G401 (cell line): ENCODE data around the gene DLX3. TPM values are rescaled to one million over a fixed set of nuclear protein-coding genes. Genes with fewer than 3 reads are reported as not detected.

Source experiments
- DNase-seq: peaks from one replicate; pipeline ENCODE4 v3.0.0-alpha.2; 2015; ENCODE audit warnings: low spot score
- in situ Hi-C: cut with HindIII; loops from 2 replicates; pipeline ENCODE4 v1.10.0; 2016; ENCODE audit warnings: low sequenced_read_pairs, mixed read lengths
- total RNA-seq: library from RNA; depleted of rRNA; stranded (reverse); fragments of >200 nt; shearing (Covaris generic); gene quantifications from 2 replicates; pipeline ENCODE4 v1.2.3, GENCODE V29; 2014

Gene DLX3
- total RNA-seq, 1 experiment from 2014 or later: 11.2 TPM

DNA sequence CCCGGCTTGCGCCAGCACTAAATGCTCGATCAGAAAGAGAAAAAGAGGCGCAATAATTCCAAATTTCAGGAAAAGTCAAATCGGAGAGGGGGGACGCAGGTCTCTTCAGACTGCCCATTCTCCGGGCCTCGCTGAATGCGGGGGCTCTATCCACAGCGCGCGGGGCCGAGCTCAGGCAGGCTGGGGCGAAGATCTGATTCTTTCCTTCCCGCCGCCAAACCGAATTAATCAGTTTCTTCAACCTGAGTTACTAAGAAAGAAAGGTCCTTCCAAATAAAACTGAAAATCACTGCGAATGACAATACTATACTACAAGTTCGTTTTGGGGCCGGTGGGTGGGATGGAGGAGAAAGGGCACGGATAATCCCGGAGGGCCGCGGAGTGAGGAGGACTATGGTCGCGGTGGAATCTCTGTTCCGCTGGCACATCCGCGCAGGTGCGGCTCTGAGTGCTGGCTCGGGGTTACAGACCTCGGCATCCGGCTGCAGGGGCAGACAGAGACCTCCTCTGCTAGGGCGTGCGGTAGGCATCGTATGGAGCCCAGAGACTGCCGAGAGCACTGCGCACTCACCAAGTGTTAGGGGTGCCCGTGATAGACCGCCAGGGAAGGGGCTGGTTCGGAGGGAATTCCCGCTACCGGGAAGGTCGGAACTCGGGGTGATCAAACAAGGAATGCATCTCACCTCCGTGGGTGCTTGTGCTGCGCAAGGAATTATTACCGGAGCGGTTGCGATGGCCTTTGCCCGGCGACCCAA, 30.1 kb downstream of the DLX3 start:
- DNase-seq: no peak
- in situ Hi-C loops: no loop called here

- DNase-seq: no peak
- in situ Hi-C loops: no loop called here
Observed at GRCh38 chr17:49964303-49964768, 30.7 kb downstream of the DLX3 start.

DNA sequence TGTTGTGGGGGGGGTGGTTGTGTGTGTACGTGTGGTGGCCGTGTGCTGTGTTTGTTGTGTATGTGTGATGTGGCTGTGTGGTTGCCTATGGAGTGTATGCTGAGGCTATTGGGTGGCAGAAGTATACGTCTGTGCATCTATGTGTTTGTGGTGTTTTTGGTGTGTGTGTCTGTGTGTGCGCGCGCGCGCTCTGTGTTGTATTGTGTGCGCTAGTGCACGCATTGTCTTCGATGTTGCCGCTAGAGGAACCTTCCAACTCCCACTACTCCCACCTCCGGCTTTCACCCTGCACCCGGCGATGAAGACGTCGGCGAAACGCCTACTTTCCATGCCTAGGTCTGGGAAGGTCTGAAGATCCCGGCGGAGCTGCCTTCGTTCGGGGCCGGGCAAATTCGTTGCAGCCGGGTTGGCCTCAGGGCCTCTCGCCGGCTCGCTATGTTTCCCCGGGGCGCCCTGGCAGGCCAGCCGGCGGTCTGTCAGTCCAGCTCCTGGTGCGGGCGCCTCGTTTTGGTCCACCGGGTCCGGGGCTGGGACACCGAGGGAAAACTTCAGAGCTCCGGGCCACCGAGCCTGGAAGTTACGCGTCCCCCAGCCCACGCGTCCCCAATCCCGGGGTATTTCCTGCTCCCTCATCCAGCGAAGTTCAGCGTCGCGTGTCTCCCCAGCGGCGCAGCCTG, 31.3 kb downstream of the DLX3 start:
- in situ Hi-C loops: no loop called here
- DNase-seq: no peak

DNA sequence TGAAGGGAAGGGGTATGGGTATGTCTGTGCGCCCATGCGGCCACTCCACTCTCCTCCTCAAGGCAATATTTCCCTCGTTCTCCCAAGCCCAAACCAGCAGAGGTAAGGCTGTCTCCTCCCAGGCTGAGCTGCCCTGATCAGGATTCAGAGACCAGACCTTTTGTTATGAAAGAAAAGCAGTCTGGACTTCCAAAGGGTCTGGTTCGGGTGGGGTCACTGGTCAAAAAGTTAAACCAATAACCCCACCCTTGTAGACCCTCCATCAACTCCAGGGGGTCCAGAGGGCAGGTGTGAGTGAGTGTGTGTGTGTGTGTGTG, 31.8 kb downstream of the DLX3 start:
- DNase-seq: no peak
- in situ Hi-C loops: no loop called here

DNA sequence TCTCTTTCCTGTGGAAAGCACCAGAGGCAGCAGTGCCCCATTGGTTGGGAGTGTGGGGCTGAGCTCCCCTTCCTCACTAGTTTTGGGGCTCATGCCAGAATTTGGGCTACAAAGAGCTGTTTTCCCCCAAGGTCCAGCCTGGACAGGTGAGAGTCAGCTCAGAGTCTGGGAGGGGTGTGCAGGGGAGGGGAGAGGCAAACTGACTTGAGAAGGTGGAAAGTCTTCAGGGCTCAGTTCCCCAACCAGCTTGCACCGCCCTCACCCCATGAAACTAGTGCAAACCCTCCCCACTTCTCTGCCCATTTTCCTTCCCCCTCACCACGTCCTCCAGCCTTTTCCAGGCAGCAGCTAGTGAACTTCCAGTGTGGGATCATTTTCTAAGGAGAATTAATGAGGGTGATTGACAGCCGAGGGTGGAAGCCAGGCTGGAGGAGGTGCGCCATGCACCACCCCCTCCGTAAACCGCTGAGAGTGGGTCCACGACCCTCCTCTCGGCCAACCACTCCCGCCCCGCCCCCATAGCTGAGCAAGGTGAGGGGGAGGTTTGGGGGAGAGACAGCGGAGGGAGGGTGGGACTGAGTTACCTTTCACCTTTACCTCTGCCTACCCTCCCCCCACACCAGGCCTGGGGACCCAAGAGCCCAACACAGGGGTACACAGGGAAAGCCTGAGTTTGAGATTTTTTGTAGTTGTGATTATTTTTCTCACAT, 32.3 kb downstream of the DLX3 start:
- in situ Hi-C loops: no loop called here
- DNase-seq: no peak

DNA sequence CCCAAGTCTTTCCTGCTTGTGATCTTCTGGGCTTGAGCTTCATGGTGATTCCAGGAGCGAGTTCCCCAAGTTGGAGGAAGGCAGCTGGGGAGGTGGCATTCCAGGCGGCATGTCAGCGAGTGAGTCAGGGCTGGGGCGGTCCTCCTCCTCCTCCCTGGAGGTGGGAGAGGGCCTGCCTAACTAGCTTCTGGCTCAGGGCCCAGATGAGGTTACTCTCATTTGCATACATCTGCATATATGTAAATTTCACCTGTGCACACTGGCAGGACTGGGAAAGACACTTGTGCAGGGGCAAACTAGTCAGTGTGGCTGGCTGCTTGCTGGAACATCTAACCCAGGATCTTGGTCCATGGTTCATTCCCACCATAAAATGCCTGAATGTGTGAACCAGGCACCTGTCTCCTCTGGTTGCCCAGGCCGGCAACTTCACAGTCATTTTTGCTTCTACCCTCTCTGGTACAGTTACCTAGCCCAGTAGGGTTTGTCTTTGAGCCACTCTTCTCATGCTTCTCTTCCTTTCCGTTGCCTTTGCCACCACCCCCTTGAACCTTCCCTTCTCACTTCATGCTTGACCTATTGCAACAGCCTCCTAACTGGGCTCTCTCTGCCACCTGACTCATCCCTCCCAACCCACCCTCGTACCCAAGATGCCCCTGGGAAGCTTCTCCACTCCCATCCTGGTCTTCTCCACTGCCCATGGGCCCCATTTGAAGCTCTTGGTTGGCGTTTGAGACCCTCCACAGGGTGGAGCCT, 35.7 kb downstream of the DLX3 start:
- in situ Hi-C loops: loop anchor here (5.0 kb wide), 1 partner anchor 72 kb away; no protein-coding TSS in a partner anchor
- no peak for DNase-seq

DNA sequence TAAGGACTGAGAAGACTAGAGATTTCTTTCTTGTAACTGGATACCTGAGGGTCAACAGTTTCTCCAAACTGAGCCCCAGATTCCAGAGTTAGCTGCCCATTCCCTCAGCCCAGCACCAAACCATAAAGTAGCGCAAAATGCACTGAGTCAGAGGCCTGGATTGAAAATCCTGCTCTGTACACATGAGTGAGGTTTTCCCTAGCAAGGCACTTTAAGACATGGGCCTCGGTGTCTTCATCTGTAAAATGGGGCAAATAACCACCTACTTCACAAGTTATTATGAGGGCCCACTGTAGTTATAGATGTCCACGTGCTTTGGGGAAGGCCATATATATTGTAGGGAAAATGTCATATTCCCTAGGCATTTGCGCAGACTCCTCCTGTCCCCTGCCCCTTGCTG, 36.3 kb downstream of the DLX3 start:
- DNase-seq: no peak
- in situ Hi-C loops: loop anchor here (5.0 kb wide), 1 partner anchor 71 kb away; no protein-coding TSS in a partner anchor

GRCh38 chr17:49957350-49957749, 37.7 kb downstream of the DLX3 start:
- DNase-seq: no peak
- in situ Hi-C loops: loop anchor here (5.0 kb wide), 1 partner anchor 70 kb away; no protein-coding TSS in a partner anchor

- DNase-seq: no peak
Observed at GRCh38 chr17:49956780-49957179, 38.2 kb downstream of the DLX3 start.

DNA sequence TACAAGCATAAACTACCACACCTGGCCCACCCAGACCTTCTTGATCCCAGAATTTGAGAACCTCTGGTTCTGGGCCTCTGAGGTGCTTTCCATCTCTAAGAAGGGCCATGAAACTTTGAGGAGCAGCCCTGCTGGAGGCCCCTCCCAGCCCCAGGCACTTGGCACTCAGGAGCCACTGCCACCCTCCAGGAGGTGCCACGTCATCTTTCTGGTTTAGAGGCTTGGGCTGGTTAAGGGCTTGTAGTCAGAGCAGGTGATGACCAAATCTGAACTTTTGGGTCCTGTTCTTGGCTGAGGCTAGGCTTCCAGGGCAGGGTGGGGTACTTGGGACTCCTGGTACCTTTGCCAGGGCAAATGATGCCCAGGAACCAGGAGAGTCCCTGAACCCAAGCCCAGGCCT, 39.9 kb downstream of the DLX3 start:
- DNase-seq: no peak
- in situ Hi-C loops: loop anchor here (5.0 kb wide), 1 partner anchor 68 kb away; no protein-coding TSS in a partner anchor

More at GRCh38 chr17:49956780-49957179, 38.2 kb downstream of the DLX3 start:
- in situ Hi-C loops: loop anchor here (5.0 kb wide), 1 partner anchor 69 kb away; no protein-coding TSS in a partner anchor

DNA sequence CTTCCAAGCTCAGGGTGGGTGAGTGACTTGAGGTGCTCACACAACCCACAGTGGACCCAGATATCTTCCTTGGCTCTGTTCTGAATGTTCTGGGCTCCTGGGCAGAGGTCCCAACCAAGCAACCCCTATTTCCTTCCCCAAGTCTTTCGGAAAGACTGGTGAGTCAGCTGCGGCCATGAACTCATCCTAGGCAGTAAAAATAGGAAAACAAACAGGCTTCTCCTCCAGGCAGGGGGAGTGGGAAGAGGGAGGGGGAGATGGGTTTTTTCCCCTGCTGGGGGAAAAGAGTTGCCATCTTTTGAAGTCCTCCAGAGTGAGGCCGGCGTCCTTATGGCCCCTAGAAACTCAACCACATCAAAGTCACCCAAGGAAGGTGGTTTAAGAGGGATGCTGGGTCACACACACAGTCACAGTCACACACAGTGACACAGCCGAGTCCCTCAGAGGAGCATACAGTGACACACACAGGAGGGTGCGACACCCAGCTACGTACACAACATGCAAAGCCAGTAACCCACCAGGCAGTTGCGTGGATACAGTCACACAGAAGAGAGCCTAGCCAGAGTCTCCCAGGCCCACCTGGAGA, 42.0 kb downstream of the DLX3 start:
- in situ Hi-C loops: no loop called here
- DNase-seq: no peak

DNA sequence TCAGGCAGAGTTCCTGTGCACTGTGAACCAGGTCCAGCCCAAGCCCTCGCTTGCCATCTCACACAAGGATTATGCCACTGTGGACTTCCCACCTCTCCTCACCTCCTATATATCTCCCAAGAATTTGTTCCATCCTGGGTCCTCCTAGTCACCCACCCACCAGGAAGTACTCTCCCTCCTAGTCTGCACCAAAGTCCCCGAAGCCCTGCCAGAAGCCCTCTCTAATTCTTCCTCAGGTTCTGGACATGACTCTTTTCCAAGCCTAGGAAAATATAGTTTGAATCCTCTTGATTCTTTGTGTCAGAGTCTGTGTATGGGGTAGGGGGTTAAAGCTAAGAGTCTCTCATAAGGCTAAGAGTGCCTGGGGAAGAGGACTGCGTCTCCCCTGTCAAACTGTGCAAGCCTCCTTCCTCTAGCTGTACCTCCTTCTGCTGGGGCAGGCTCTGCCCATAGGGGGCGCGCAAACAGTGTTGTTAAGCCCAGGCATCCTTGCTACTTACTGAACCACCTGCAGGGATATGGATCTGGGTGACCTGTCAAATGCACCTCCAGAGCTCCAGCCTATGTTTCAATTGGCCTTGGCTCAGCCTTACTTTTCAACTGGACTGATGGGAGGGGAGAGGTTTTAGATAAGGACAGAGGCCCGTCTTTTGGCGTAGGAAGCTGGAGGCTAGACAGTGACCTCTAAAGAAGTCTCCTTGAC, 42.7 kb downstream of the DLX3 start:
- peak; percentile 62 for DNase-seq
- in situ Hi-C loops: no loop called here

DNA sequence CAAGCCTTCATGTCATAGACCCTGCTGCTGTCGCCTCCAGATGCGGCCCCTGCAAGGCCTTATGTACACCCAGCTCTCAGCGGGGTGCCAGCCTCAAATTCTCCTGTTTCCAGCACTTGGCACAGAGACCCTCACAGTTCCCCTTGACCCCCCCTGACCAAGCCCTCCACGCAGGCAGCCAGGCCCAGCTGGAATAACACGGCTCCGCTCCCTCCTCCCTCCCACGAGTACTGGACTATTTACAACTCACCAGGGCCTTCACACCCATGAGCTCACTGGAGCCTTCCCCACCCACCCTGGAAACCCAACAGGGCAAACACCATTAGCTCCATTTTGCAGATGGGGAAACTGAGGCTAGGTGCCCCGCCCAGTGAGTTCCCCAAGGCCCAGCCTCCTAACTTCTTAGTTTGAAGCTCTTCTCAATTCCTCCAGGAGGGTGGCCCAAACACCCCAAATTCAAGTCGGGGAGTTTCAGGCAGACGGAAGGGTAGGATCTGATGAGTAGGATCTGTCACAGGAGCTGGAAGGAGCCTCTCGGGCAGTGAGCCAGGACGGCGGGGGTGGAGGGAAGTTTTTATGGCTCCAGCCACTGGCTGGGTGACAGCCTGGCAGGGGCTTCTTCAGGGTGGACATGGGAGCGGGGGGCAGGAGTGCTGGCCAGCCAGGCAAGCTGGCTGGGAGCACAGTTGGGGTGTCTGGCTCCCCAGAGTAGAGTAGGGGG, 43.5 kb downstream of the DLX3 start:
- DNase-seq: no peak
- in situ Hi-C loops: no loop called here

DNA sequence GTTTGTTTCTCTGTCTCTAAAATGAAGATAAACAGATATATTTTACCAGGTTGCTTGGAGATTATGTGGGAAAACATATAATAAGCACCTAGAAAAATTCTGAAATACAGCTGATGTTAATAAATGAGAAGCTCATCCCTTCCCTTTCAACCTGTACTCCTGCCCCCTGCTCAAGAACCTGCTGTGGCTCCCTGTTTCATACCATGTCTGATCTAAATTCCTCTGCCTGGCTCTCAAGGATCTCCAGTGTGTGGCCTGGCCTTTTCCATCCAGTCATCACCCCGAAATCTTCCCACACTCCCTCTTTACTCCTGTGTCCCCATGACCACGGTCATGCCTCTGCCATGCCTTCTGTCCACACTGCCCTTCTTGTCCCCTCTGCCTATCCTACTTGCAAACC, 45.4 kb downstream of the DLX3 start:
- in situ Hi-C loops: no loop called here
- no peak for DNase-seq

- in situ Hi-C loops: no loop called here
- no peak for DNase-seq
Observed at GRCh38 chr17:49946964-49947584, 48.0 kb downstream of the DLX3 start.

GRCh38 chr17:49946208-49946607, 48.8 kb downstream of the DLX3 start:
- in situ Hi-C loops: no loop called here
- no peak for DNase-seq

DNA sequence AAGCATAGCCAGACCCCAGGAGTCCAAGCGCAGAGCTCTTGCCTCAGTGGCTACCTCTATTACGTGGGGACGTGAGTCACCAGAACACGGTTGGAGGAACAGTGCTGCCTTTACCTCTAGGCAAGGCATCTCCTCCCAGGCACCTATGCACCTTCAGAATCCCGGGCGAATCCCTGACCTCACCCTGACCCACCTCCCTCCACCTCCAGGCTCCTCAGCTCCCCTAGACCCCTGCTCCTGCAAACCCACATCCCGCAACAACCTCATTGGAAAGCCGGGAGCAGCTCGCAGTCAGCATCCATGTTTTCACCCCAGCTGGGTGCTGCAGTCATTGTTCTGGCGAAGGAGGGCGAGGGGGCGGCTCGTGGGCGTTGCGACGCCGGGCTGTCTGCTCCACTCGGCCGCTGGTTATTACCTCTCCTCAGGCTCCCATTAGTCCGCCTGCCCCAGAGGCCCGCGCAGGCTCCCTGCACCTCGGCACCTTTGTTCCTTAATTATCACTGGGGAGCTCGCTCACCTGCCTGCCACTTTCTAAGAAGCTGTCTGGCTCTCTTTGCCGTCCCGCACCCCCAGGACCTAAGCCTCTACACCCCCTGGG, 50.7 kb downstream of the DLX3 start:
- no peak for DNase-seq
- in situ Hi-C loops: no loop called here
